ENCODE data around the gene PC.

Gene PC

GRCh38 chr11:66864924-66865697 is 93.1 kb downstream of the PC start:
- no peak for TF ChIP-seq SNAI2 (CRISPR knock-in tag; IDR thresholded peaks at IDR 0.05)
- no peak for TF ChIP-seq ARNTL (CRISPR knock-in tag; IDR thresholded peaks at IDR 0.05; ENCODE audit: borderline replicate concordance, low read depth)
- TF ChIP-seq PATZ1 (CRISPR knock-in tag; IDR thresholded peaks at IDR 0.05; ENCODE audit: borderline replicate concordance) = no peak
- TF ChIP-seq ESRRG (CRISPR knock-in tag; IDR thresholded peaks at IDR 0.05) = no peak
- no peak for TF ChIP-seq BACH2 (CRISPR knock-in tag; IDR thresholded peaks at IDR 0.05; ENCODE audit: borderline replicate concordance)
- TF ChIP-seq TSHZ2 (CRISPR knock-in tag; IDR thresholded peaks at IDR 0.05) = no peak
- no peak for TF ChIP-seq ISL1 (CRISPR knock-in tag; IDR thresholded peaks at IDR 0.05)
- TF ChIP-seq OSR1 (CRISPR knock-in tag; IDR thresholded peaks at IDR 0.05) = no peak
- TF ChIP-seq GLIS3 (CRISPR knock-in tag; IDR thresholded peaks at IDR 0.05) = no peak
- no peak for TF ChIP-seq ZC3H10 (CRISPR knock-in tag; IDR thresholded peaks at IDR 0.05)
- ATAC-seq = no peak; the same call in 2 of the 3 replicates

GRCh38 chr11:66864172-66864901 is 93.8 kb downstream of the PC start:
- ATAC-seq = no peak
- no peak for TF ChIP-seq TSHZ2 (CRISPR knock-in tag; IDR thresholded peaks at IDR 0.05)
- no peak for TF ChIP-seq GLIS3 (CRISPR knock-in tag; IDR thresholded peaks at IDR 0.05)
- no peak for TF ChIP-seq PATZ1 (CRISPR knock-in tag; IDR thresholded peaks at IDR 0.05; ENCODE audit: borderline replicate concordance)
- TF ChIP-seq ESRRG (CRISPR knock-in tag; IDR thresholded peaks at IDR 0.05) = no peak

- TF ChIP-seq ZFP3 (CRISPR knock-in tag; IDR thresholded peaks at IDR 0.05) = no peak
- no peak for TF ChIP-seq RARB (CRISPR knock-in tag; IDR thresholded peaks at IDR 0.05)
- no peak for TF ChIP-seq OSR1 (CRISPR knock-in tag; IDR thresholded peaks at IDR 0.05)
- no peak for TF ChIP-seq ISL1 (CRISPR knock-in tag; IDR thresholded peaks at IDR 0.05)
Observed at GRCh38 chr11:66863428-66864125, 94.6 kb downstream of the PC start.

GRCh38 chr11:66862559-66863037 is 95.6 kb downstream of the PC start:
- no peak for ATAC-seq
- TF ChIP-seq BACH2 (CRISPR knock-in tag; IDR thresholded peaks at IDR 0.05; ENCODE audit: borderline replicate concordance) (no peak), ISL1 (CRISPR knock-in tag; IDR thresholded peaks at IDR 0.05) (no peak), ZNF8 (CRISPR knock-in tag; IDR thresholded peaks at IDR 0.05) (no peak), TOX (CRISPR knock-in tag; IDR thresholded peaks at IDR 0.05; ENCODE audit: borderline replicate concordance) (no peak), RARB (CRISPR knock-in tag; IDR thresholded peaks at IDR 0.05) (no peak), OSR1 (CRISPR knock-in tag; IDR thresholded peaks at IDR 0.05) (no peak), CSRNP3 (CRISPR knock-in tag; IDR thresholded peaks at IDR 0.05) (no peak), GLIS3 (CRISPR knock-in tag; IDR thresholded peaks at IDR 0.05) (no peak), ZNF565 (CRISPR knock-in tag; conservative IDR thresholded peaks at IDR 0.05; ENCODE audit: low read depth) (no peak), ZFP3 (CRISPR knock-in tag; IDR thresholded peaks at IDR 0.05) (no peak), TSHZ2 (CRISPR knock-in tag; IDR thresholded peaks at IDR 0.05) (no peak), ZC3H10 (CRISPR knock-in tag; IDR thresholded peaks at IDR 0.05) (no peak)

More at GRCh38 chr11:66863428-66864125, 94.6 kb downstream of the PC start:
- ATAC-seq = no peak
